CD4-positive, alpha-beta memory T cell (primary cell): Measurements from ENCODE around the gene KSR1. TPM values are rescaled to one million over a fixed set of nuclear protein-coding genes. Genes with fewer than 3 reads are reported as not detected.
"Not testable (repeated sequence)": the region's sequence is repeated elsewhere in the genome, so short reads cannot be mapped to it uniquely, and the experiment has no call there.

ENCODE experiments used
- CTCF ChIA-PET: fragments of 350-600 bp; sonication (Branson Sonifier 250); formaldehyde crosslinking; loops from one replicate; lab custom pipeline; 2021; ENCODE audit warnings: inconsistent platforms; ENCODE audit not compliant: partially characterized antibody; lab: Charles Lee
- POLR2A ChIA-PET: fragments of 350-600 bp; sonication (Branson Sonifier 250); formaldehyde crosslinking; loops from one replicate; lab custom pipeline; 2021; ENCODE audit not compliant: partially characterized antibody; lab: Charles Lee
- DNase-seq, 5 donors: peaks; one replicate each; pipeline versions ENCODE4 v3.0.0 to v3.0.0-alpha.2; 2020 to 2022; ENCODE audit warnings: mixed read lengths in 1 of 5
- H3K27ac ChIP-seq: one replicate; pipeline ENCODE4 v1.7.0; 2013; ENCODE audit warnings: low read depth, low read length
- H3K27me3 ChIP-seq: 2 replicates; pipeline ENCODE4 v1.7.0; 2013; ENCODE audit warnings: mild to moderate bottlenecking, low read length, moderate library complexity; ENCODE audit not compliant: insufficient read depth
- H3K36me3 ChIP-seq: 2 replicates; pipeline ENCODE4 v1.7.0; 2013; ENCODE audit warnings: mild to moderate bottlenecking, low read length, moderate library complexity; ENCODE audit not compliant: insufficient read depth
- H3K4me1 ChIP-seq: 2 replicates; pipeline ENCODE4 v1.7.0; 2013; ENCODE audit warnings: mild to moderate bottlenecking, low read length, moderate library complexity; ENCODE audit not compliant: insufficient read depth
- H3K4me3 ChIP-seq, 2 donors: one replicate each; pipeline ENCODE4 v1.7.0; 2013; ENCODE audit warnings: low read length in 2 of 2, mild to moderate bottlenecking in 1 of 2
- H3K9me3 ChIP-seq, 2 donors: one replicate each; pipeline ENCODE4 v1.7.0; 2013; ENCODE audit warnings: low read length in 2 of 2, control low read depth in 1 of 2; ENCODE audit not compliant: control insufficient read depth in 1 of 2
- H3K27ac Mint-ChIP-seq, 7 donors: one replicate each; pipeline ENCODE4 v1.8.0; 2020 to 2021; ENCODE audit warnings: mixed read lengths in 7 of 7, mild to moderate bottlenecking in 6 of 7, inconsistent platforms in 3 of 7, moderate library complexity in 3 of 7
- H3K27me3 Mint-ChIP-seq, 2 donors: one replicate each; pipeline ENCODE4 v1.8.0; 2020 to 2021; ENCODE audit warnings: mixed read lengths in 2 of 2
- H3K36me3 Mint-ChIP-seq, 2 donors: one replicate each; pipeline ENCODE4 v1.8.0; 2020 to 2021; ENCODE audit warnings: mixed read lengths in 2 of 2, inconsistent platforms in 1 of 2, mild to moderate bottlenecking in 1 of 2
- H3K4me1 Mint-ChIP-seq, 4 donors: one replicate each; pipeline ENCODE4 v1.8.0; 2020 to 2021; ENCODE audit warnings: mixed read lengths in 4 of 4, mild to moderate bottlenecking in 1 of 4
- H3K4me3 Mint-ChIP-seq, 8 donors: one replicate each; pipeline ENCODE4 v1.8.0; 2020 to 2021; ENCODE audit warnings: mixed read lengths in 8 of 8, mild to moderate bottlenecking in 7 of 8, moderate library complexity in 6 of 8, inconsistent platforms in 3 of 8
- H3K9me3 Mint-ChIP-seq, 8 donors: one replicate each; pipeline ENCODE4 v1.8.0; 2020 to 2021; ENCODE audit warnings: mixed read lengths in 8 of 8, mild to moderate bottlenecking in 5 of 8, inconsistent platforms in 3 of 8, moderate library complexity in 1 of 8
- intact Hi-C: fragments of 100-400 bp; cut with micrococcal nuclease; formaldehyde crosslinking; loops from one replicate; pipeline ENCODE4 v1.15.1; 2023
- polyA plus RNA-seq, 2 donors: library from polyadenylated mRNA; unstranded; fragments of 300-500 nt; fragmentation: Illumina TruSeq; gene quantifications; one replicate each; pipeline ENCODE4 v1.2.3, GENCODE V29; 2021
- total RNA-seq, 2 experiments: library from RNA; stranded (reverse); gene quantifications; one replicate each; pipeline ENCODE4 v1.2.3, GENCODE V29; 2021

The KSR1 gene
- total and polyA plus RNA-seq, 4 experiments from 2014 or later = 0.77 to 40.0 (median 18.7) TPM

DNA sequence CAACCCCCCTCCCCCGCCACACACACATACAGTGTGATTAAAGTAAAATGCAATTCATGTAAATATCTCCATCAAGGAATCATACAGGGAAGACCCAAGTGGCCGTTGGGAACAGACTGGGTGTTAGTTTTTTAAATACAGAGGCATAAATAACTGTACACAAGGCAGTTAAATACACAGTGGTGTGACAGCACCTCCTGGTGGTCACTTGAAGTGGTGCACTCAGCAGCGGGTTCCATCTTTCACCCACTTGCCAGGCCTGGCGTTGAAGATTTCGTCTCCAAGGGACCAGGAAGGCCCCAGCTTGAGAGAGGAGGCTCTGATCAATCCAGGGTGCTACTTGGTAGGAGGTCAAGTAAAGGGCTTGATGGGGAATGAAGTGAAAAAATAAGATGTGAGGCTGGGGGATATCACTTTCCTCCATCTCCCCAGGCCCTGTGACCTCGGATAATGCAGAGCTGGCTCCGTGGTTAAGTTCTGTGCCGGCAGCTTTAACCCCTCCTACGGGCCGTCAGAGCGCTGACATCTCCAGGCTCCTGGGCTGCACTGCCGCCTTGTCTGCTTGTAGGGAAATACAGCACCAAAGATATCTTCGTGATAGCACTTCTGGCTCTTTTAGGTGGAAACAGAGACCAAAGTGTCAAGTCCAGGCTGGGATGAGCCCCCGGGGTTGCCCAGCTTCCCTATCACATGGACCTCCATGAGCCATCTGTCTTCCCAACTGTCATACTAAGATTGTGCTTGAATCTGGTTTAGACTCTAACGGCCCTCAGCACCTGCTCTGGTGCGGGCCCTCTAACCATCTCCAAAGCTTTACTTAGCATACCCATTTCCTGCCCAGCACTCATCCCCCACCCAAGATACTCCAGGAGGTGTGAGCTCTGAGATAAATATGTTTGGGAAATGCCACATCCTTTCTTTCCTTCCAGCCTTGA, 195.4 kb downstream of the KSR1 start:
- intact Hi-C loops = loop anchor here (1.0 to 10.0 kb wide), 4 partner anchors 48 to 415 kb away; no protein-coding TSS in a partner anchor
- Histone ChIP-seq H3K27ac (no peak overlapping the region), H3K9me3 (no peaks in the 10 kb centered on the region), H3K4me1 (peaks cover 6% of the 10 kb centered on the region), H3K27me3 (no peaks in the 10 kb centered on the region), H3K36me3 (no peaks in the 10 kb centered on the region), H3K4me3 (no peak overlapping the region)
- CTCF ChIA-PET = interaction anchor here (0.7 to 11.4 kb wide), 28 partner anchors 10 to 425 kb away, joined by 3 to 358 read pairs (median 4); partner anchors contain the start of genes KSR1 and LGALS9
- no peaks in the 10 kb centered on the region for H3K9me3 Mint-ChIP-seq
- H3K36me3 Mint-ChIP-seq = peaks cover 10 to 12% of the 10 kb centered on the region in 2 donors
- peaks cover 0 to 12% (median 7%) of the 10 kb centered on the region in 4 donors for H3K4me1 Mint-ChIP-seq
- POLR2A ChIA-PET = no interaction called here
- peak overlapping the region in 1 of 7 donors; percentile 36 for H3K27ac Mint-ChIP-seq
- H3K27me3 Mint-ChIP-seq = peaks cover 0 to 2% of the 10 kb centered on the region in 2 donors
- DNase-seq = peak; percentile 51 to 63 (median 56)
- no peak overlapping the region for H3K4me3 Mint-ChIP-seq

DNA sequence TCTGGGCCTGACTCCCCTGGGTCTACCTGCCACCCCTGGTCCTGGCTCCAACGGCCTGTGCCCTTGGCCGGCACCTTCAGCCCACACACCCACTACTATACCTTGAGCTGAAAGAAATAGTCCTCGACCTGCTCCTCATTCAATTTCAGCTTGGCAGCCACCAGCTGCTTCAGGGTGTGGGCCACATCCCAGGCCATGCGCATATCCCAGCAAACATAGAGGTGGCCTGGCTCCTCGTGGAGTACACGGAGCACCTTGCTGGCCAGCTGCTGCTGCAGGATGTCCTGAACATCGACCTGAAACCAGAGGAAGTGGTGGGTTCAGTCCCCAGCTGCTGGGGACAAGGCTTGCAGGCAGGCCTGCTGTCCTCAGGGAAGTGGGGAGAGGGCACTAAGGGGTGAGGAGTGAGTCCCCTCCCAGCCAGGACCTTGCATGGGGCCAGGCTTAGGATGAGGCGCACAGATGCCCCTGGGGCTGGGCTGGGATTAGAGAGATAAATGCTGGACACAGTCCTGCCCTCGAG, 197.3 kb downstream of the KSR1 start:
- peaks cover 0 to 12% (median 7%) of the 10 kb centered on the region in 4 donors for H3K4me1 Mint-ChIP-seq
- peak overlapping the region in 1 of 8 donors; percentile 12 for H3K4me3 Mint-ChIP-seq
- H3K36me3 Mint-ChIP-seq, DNase-seq, H3K36me3 ChIP-seq, H3K27ac Mint-ChIP-seq, H3K27me3 ChIP-seq, H3K9me3 ChIP-seq, POLR2A ChIA-PET, H3K27me3 Mint-ChIP-seq, H3K9me3 Mint-ChIP-seq, H3K4me3 ChIP-seq, H3K27ac ChIP-seq, H3K4me1 ChIP-seq: not testable (repeated sequence)
- CTCF ChIA-PET = interaction anchor here (1.0 to 11.4 kb wide), 5 partner anchors 11 to 301 kb away, joined by 3 to 358 read pairs (median 4); no protein-coding TSS in a partner anchor
- intact Hi-C loops = loop anchor here (5.0 to 10.0 kb wide), 2 partner anchors 231 to 301 kb away; no protein-coding TSS in a partner anchor

DNA sequence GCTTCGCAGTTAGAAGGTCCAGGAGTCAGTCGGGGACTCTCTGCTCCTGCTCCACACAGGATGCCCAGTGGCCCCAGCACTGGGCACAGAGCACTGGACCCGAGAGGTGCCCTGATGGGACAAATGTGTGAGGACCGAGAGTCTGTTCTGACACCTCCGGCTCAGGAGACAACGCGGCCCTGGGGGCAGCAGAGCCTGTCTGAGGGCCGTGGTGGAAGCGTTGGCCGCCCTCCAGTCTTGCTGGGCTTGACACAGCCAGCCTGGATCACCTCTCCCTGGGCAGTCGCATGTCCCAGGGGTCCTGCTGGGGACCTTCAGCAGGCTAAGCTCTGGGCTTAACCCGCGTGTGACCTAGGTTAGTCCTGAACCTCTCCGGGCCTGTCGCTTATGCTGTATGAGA, 197.9 kb downstream of the KSR1 start:
- Mint-ChIP-seq H3K27me3 (peaks cover 0 to 6% of the 10 kb centered on the region in 2 donors), H3K36me3 (peaks cover 0 to 2% of the 10 kb centered on the region in 2 donors), H3K4me3 (no peak overlapping the region), H3K27ac (no peak overlapping the region), H3K9me3 (no peaks in the 10 kb centered on the region), H3K4me1 (peaks cover 0 to 12% (median 7%) of the 10 kb centered on the region in 4 donors)
- CTCF ChIA-PET = interaction anchor here (0.6 to 11.4 kb wide), 19 partner anchors 8 to 424 kb away, joined by 3 to 358 read pairs (median 4); partner anchors contain the start of gene LGALS9
- Histone ChIP-seq H3K27ac (no peak overlapping the region), H3K27me3 (no peaks in the 10 kb centered on the region), H3K9me3 (no peaks in the 10 kb centered on the region), H3K4me3 (no peak overlapping the region), H3K4me1 (peaks cover 6% of the 10 kb centered on the region), H3K36me3 (no peaks in the 10 kb centered on the region)
- intact Hi-C loops = loop anchor here (1.0 to 10.0 kb wide), 3 partner anchors 102 to 302 kb away; no protein-coding TSS in a partner anchor
- no peak for DNase-seq
- POLR2A ChIA-PET = interaction anchor here (0.5 kb wide), 1 partner anchor 752 kb away, joined by 3 read pairs; no protein-coding TSS in a partner anchor

DNA sequence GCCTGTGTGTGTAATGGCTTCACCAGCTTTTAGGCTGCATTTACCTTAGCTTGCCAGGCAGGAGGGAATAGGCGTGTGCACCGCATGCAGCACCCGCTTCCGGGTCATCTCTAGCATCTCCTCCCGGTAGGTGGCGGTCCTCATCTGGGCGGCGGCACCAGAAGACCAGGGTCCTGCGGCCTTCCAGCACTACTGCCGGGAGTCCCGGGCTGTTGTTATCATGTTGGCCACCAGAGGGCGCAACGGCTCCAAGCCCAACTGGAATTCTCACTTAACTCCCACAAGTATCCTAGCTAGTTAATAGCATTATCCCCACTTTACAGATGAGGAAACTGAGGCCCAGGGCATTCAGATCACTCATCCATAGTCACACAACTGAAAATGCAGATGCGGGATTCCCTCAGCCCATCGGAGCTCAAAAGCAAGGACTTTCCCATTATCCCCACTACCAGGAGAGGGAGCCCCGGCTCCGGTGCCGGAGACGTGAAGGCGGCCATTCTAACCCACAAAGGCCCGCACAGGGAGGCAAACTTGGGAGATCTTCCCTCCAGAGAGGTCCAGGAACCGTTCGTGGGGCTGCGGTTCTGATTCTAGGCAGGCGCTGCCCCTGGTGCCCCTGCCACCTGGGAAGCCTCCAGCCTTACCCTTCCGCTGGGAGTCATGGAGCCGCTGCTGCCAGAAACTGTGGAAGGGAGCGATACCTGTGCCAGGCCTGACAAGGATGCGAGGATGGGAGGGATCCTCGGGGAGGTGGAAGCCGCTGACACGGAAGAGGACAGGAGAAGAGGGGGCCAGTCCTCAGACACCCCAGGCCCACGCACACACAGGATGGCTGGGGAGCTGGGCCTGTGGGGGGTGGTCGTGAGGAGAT, 198.6 kb downstream of the KSR1 start:
- no peaks in the 10 kb centered on the region for H3K9me3 Mint-ChIP-seq
- Histone ChIP-seq H3K4me1 (peaks cover 6% of the 10 kb centered on the region), H3K9me3 (no peaks in the 10 kb centered on the region), H3K27me3 (no peaks in the 10 kb centered on the region), H3K27ac (no peak overlapping the region), H3K4me3 (no peak overlapping the region), H3K36me3 (no peaks in the 10 kb centered on the region)
- ChIA-PET CTCF (interaction anchor here (0.6 to 11.4 kb wide), 22 partner anchors 9 to 425 kb away, joined by 3 to 358 read pairs (median 4); partner anchors contain the start of gene LGALS9), POLR2A (no interaction called here)
- DNase-seq = peak; percentile 39 to 57 (median 47)
- H3K4me1 Mint-ChIP-seq = peaks cover 0 to 12% (median 7%) of the 10 kb centered on the region in 4 donors
- H3K27ac Mint-ChIP-seq = no peak overlapping the region
- H3K4me3 Mint-ChIP-seq = peak overlapping the region in 1 of 8 donors; percentile 8
- peaks cover 0 to 6% of the 10 kb centered on the region in 2 donors for H3K27me3 Mint-ChIP-seq
- peaks cover 0 to 2% of the 10 kb centered on the region in 2 donors for H3K36me3 Mint-ChIP-seq
- intact Hi-C loops = loop anchor here (1.0 to 10.0 kb wide), 3 partner anchors 101 to 303 kb away; no protein-coding TSS in a partner anchor

GRCh38 chr17:27655525-27656111, 199.4 kb downstream of the KSR1 start:
- H3K27ac ChIP-seq, H3K9me3 Mint-ChIP-seq, H3K4me1 ChIP-seq, H3K27me3 Mint-ChIP-seq, DNase-seq, POLR2A ChIA-PET, H3K4me3 Mint-ChIP-seq, H3K27ac Mint-ChIP-seq, H3K27me3 ChIP-seq, H3K4me3 ChIP-seq, H3K36me3 ChIP-seq, H3K9me3 ChIP-seq, H3K36me3 Mint-ChIP-seq: not testable (repeated sequence)
- intact Hi-C loops = loop anchor here (10.0 kb wide), 1 partner anchor 229 kb away; no protein-coding TSS in a partner anchor
- CTCF ChIA-PET = interaction anchor here (1.0 to 11.4 kb wide), 10 partner anchors 9 to 420 kb away, joined by 3 to 358 read pairs (median 7); partner anchors contain the start of gene LGALS9
- H3K4me1 Mint-ChIP-seq = peaks cover 0 to 12% (median 7%) of the 10 kb centered on the region in 4 donors

- H3K27ac ChIP-seq, H3K4me3 Mint-ChIP-seq, H3K9me3 Mint-ChIP-seq, H3K4me3 ChIP-seq, H3K27me3 ChIP-seq, POLR2A ChIA-PET, H3K9me3 ChIP-seq, DNase-seq, H3K4me1 ChIP-seq, H3K27ac Mint-ChIP-seq, H3K27me3 Mint-ChIP-seq, H3K36me3 Mint-ChIP-seq, H3K36me3 ChIP-seq, H3K4me1 Mint-ChIP-seq: not testable (repeated sequence)
- intact Hi-C loops = loop anchor here (10.0 kb wide), 1 partner anchor 228 kb away; no protein-coding TSS in a partner anchor
- CTCF ChIA-PET = interaction anchor here (1.4 to 11.4 kb wide), 3 partner anchors 8 to 52 kb away, joined by 3 to 358 read pairs (median 3); no protein-coding TSS in a partner anchor
These were observed 200.4 kb downstream of the KSR1 start for GRCh38 chr17:27656620-27657019.
